ENCODE measurements around the gene SMARCAD1.
A peak's percentile ranks its signal among the peaks of the same experiment; 100 is the strongest.

DNA sequence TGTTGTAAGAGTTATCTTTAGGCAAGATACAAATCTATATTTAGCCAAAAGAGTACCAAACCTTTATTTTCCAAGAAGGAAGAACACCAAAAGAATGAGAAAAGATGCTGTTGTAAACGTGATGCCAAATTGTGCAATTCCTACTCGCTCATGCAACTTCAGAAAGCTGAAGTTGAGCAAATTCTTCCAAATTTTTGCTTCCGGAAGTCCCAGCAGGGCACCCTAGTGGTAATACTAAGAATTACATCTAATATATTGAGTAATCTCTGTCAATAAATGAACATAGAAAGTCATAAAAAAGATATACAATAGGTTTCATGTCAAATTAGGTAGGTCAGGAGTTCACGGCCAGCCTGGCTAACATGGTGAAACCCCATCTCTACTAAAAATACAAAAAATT lies 36.0 kb upstream of the SMARCAD1 start:
- TF ChIP-seq, protein P1, sequence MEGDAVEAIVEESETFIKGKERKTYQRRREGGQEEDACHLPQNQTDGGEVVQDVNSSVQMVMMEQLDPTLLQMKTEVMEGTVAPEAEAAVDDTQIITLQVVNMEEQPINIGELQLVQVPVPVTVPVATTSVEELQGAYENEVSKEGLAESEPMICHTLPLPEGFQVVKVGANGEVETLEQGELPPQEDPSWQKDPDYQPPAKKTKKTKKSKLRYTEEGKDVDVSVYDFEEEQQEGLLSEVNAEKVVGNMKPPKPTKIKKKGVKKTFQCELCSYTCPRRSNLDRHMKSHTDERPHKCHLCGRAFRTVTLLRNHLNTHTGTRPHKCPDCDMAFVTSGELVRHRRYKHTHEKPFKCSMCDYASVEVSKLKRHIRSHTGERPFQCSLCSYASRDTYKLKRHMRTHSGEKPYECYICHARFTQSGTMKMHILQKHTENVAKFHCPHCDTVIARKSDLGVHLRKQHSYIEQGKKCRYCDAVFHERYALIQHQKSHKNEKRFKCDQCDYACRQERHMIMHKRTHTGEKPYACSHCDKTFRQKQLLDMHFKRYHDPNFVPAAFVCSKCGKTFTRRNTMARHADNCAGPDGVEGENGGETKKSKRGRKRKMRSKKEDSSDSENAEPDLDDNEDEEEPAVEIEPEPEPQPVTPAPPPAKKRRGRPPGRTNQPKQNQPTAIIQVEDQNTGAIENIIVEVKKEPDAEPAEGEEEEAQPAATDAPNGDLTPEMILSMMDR (IDR thresholded peaks at IDR 0.05), result peak in 1 of 6 experiments; percentile 17
- no peak for TF ChIP-seq POLR2A (IDR thresholded peaks at IDR 0.05)
